ENCODE data around the gene POLR3E.

The POLR3E gene, protein sequence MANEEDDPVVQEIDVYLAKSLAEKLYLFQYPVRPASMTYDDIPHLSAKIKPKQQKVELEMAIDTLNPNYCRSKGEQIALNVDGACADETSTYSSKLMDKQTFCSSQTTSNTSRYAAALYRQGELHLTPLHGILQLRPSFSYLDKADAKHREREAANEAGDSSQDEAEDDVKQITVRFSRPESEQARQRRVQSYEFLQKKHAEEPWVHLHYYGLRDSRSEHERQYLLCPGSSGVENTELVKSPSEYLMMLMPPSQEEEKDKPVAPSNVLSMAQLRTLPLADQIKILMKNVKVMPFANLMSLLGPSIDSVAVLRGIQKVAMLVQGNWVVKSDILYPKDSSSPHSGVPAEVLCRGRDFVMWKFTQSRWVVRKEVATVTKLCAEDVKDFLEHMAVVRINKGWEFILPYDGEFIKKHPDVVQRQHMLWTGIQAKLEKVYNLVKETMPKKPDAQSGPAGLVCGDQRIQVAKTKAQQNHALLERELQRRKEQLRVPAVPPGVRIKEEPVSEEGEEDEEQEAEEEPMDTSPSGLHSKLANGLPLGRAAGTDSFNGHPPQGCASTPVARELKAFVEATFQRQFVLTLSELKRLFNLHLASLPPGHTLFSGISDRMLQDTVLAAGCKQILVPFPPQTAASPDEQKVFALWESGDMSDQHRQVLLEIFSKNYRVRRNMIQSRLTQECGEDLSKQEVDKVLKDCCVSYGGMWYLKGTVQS

DNA sequence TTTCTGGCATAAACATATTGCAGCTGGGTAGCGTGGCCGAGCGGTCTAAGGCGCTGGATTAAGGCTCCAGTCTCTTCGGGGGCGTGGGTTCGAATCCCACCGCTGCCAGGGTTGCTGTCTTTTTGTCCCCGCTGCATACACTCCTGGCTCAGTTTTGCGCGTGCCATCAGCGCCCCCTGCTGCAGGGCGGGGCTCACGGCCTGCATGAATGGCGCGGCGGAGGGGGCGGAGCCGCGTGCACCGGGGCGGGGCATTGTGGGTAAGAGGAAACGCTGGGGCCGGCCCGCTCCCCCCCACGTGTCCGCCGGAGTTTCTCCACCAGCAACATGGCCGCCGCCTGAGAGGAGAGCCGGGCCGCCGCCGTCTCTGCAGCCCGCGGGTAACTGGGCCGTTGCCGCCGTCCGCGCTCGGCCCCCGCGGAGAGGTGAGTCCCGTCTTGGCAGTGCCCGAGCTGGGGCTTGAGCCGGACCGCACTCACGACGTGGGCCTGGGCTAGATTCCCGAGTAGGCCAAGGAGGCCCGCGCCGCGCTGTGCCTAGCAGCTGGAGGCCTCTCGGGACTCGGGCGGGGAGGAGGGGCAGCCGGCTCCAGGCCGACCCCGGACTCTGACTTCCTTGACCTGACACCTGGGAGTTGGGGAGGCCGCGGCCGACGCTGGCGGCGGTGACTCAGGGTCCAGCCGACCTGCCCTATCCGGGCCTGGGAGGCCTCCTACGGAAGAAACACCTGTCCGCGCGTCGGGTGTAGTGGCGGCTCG, at the start of gene POLR3E:
Gene POLR3E, plus strand, starts transcription at position 296 of the 757 bp plus-strand sequence. CDS start 5,560 bp downstream, outside the sequence.
- DNase-seq = peak; percentile 99

GRCh38 chr16:22250522-22250921, 46.7 kb upstream of the POLR3E start:
- DNase-seq = no peak

- DNase-seq = no peak
Observed at GRCh38 chr16:22252317-22252716, 44.9 kb upstream of the POLR3E start.

GRCh38 chr16:22253272-22253671, 43.9 kb upstream of the POLR3E start:
- no peak for DNase-seq

DNA sequence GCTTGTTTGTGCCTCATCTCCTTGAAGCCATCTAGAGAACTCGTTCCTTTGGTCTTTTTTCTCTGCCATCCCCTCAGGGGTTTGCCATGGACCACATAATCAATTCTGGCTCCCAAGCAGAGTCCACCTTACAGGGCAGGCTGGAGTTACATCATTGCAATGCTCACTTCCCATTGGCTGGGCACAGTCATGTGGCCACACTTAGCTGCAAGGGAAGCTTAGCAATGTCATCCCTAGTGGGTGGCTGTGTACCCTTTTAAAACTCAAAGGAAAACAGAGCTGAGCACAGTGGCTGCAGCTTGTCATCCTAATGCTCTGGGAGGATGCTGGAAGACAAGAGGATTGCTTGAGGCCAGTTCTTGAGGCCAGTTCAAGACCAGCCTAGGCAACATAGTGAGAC, 41.9 kb upstream of the POLR3E start:
- no peak for DNase-seq

GRCh38 chr16:22257440-22257839, 39.8 kb upstream of the POLR3E start:
- no peak for DNase-seq

DNA sequence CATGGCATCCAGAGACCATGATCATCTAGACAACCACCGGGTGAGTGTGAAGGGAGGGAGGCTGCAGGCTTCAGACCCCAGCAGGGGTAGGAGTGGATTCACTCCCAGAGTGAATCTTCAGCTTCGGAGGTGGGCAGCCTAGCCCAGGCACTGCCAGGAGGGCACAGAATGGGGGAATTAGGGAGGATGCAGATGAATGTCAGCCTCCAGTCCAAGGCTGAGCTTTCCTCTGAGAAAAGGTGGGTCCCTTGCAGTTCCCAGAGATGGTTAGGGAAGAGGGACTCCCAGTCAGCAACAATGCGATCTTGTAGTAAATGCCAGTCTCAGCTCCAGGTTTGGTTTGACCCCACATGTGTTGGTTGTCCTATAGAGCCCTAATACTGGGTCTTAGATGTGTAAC, 36.7 kb upstream of the POLR3E start:
- no peak for DNase-seq

GRCh38 chr16:22262460-22262859, 34.7 kb upstream of the POLR3E start:
- DNase-seq = no peak

DNA sequence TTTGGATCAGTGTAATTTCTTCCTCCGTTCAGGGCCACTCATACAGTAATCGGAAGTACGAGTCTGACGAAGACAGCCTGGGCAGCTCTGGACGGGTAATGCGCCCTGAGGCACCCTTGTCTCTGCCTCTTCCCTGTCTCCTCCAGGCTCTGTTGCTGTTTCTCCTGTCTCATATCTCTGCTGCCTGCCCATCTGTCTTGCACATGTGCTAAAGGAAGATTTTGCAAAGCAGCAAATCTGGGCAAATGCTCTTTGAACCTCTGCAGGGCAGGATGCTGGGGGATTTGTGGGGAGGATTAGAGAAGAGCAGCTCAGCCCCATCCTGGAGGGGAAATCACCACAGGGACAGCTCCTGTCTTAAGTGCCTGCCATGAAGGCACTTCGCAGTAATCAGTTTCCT, 32.4 kb upstream of the POLR3E start:
- no peak for DNase-seq

DNA sequence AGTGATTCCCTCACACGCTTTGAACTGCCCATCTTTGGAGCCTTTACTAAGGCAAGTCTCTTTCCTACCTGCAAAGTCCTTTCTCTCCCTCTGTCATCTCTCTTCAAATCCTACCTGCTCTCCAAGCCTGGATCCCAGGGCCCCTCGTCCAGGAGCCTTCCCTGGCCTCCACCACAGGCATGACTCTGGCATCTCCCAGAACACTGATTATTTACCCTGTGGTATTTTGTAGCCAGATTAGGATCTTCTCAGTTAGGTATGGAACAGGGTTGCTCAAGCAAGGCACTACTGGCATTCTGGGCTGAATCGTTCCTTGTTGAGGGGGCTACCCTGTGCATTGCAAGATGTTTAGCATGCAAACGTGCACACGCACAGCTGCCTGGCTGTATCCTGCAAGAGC, 31.9 kb upstream of the POLR3E start:
- no peak for DNase-seq

DNA sequence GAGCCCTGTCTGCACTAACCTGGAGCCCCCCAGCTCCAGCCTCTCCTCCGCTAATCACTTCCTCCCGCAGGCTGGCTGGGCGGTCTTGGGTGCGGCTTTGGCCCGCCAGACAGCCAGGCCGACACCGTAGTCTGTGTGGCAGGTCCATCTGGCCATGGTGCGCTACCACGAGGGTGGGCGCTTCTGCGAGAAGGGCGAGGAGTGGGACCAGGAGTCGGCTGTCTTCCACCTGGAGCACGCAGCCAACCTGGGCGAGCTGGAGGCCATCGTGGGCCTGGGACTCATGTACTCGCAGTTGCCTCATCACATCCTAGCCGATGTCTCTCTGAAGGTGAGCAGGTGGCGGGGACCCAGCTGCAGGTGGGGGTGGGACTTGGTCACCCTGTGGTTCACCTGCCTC, 30.7 kb upstream of the POLR3E start:
- DNase-seq = no peak

- no peak for DNase-seq
Observed at GRCh38 chr16:22267764-22268163, 29.4 kb upstream of the POLR3E start.

- no peak for DNase-seq
Observed at GRCh38 chr16:22270525-22270924, 26.7 kb upstream of the POLR3E start.

- no peak for DNase-seq
Observed at GRCh38 chr16:22272870-22273650, 24.1 kb upstream of the POLR3E start.

DNA sequence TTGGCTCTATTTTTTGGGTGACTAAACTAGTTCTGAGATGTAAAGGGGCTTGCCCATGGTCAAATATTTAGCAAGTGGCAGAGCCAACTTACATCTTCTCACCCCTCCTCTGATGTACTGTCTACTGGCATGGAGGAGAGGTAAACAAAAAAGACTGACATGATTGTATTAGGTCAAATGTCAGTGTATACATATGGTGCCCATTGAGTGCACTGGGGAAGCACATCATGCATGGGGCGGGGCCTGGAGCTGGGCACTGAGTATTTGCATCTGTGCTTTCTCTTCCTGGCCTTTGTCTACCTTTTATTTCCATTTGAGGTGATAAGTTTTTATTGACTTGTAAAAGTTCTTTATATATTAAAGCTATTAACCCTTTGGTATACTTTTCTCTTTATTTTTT, 22.3 kb upstream of the POLR3E start:
- no peak for DNase-seq

- DNase-seq = no peak
Observed at GRCh38 chr16:22278441-22279230, 18.6 kb upstream of the POLR3E start.

DNA sequence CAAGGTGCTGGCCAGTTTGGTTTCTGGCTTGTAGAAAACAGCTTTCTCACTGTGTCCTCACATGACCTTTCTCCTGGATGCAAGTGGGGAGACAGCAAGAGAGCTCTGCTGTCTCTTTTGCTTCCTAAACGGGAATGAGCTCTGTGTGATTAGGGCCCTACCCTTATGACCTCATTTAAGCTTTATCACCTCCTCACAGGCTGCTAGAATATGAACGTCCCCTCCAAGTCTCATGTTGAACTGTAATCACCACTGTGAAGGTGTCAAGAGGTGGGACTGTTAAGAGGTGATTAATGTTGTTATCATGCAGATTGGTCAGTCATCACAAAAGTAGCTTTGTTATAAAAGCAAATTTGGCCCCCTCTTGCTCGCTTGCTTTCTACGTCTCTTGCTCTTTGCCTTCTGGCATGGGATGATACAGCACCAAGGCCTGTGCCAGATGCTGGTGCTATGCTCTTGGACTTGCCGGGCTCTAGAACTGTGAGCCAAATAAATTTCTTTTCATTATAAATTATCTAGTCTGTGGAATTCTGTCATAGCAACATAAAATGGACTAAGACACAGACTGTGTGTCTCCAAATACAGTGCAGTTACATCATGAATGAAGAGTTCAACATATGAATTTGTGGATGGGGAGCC, 14.8 kb upstream of the POLR3E start:
- DNase-seq = no peak

DNA sequence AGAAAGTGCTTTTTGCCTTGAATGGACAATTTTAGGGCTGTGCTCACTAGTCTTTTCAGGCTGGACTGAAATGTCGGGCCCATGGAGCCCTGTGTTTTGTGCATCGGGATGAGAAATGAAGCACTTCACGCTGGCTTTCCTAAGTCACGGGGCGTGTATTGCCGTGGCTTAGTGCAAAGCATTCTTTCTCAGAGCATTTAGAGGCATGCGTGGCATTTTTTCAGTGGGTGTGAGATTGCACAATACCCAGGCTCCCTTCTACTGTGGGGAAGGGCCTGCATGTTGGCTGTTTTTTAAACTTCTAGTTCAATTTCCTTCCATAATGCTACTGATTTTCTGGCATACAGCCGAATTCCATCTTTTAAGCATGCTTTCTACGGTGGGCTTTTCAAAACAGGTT, 12.6 kb upstream of the POLR3E start:
- no peak for DNase-seq

DNA sequence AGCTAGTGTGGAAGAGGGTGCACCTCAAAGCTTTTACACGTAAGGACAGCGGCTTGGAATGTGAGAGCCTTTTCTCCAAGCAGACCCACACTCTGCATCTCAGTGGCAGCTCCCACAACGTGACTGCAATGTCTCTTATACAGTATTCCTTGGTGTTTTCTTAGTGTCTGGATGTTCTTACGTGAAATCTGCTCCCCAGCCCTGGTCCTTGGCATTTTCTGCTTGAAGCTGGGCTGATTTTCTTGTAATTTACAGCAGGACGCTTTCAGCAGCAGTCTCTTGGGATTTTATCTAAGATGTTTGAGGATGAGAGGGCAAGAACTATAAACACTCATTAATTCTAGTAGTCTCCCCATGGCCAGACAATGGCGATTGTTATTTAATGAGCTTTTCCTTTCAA, 12.1 kb upstream of the POLR3E start:
- no peak for DNase-seq

DNA sequence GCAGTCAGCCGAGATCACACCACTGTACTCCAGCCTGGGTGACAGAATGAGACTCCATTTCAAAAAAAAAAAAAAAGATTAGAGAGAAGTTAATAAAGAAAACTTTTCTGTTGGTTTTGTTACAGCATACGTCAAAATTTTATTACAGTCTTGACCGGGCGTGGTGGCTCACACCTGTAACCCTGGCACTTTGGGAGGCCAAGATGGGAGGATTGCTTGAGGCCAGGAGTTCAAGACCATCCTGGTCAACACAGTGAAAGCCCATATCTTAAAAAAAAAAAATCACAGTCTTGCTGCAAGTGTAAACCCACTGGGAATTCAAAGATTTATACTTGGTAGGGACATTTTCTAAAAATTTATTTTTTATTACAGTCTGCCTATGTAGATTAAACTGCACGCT, 6.2 kb upstream of the POLR3E start:
- DNase-seq = no peak

- DNase-seq = no peak
Observed at GRCh38 chr16:22291860-22292318, 5.3 kb upstream of the POLR3E start.

All from stimulated activated CD4-positive, alpha-beta T cell treated with anti-CD3 and anti-CD28 coated beads, Interleukin-1b, Interleukin-23, amount 100 ng/mL, for 48 hours (primary cell).